Breast epithelium (tissue), 4 donors: Measurements from ENCODE around the gene MRPL33. TPM values are rescaled to one million over a fixed set of nuclear protein-coding genes. Genes with fewer than 3 reads are reported as not detected.
A peak's percentile ranks its signal among the peaks of the same experiment; 100 is the strongest.

ENCODE experiments used
- DNase-seq, 2 donors: peaks; one replicate each; pipeline ENCODE4 v3.0.0-alpha.2; 2019; ENCODE audit warnings: low spot score in 2 of 2
- H3K27ac ChIP-seq, 2 donors: fragments of 200-600 bp; sonication (generic) in 1 of 2; one replicate each; pipeline ENCODE4 v1.5.1; 2016 to 2019; ENCODE audit warnings: mild to moderate bottlenecking in 1 of 2
- H3K27me3 ChIP-seq, 2 donors: fragments of 200-600 bp; sonication (generic) in 1 of 2; one replicate each; pipeline versions ENCODE4 v1.5.1 to v1.6.0; 2017 to 2019; ENCODE audit warnings: control low read depth in 1 of 2, mild to moderate bottlenecking in 1 of 2
- H3K36me3 ChIP-seq: fragments of 200-600 bp; one replicate; pipeline ENCODE4 v1.5.1; 2019
- H3K4me1 ChIP-seq, 2 donors: fragments of 200-600 bp; sonication (generic); one replicate each; pipeline ENCODE4 v1.5.1; 2016 to 2019; ENCODE audit warnings: control low read depth in 1 of 2
- H3K4me3 ChIP-seq, 3 donors: fragments of 200-600 bp; sonication (generic); 1 replicate in 2 of 3; 2 replicates in 1 of 3; pipeline ENCODE4 v1.5.1; 2016 to 2019; ENCODE audit warnings: mild to moderate bottlenecking in 3 of 3, moderate library complexity in 2 of 3
- H3K9me3 ChIP-seq, 2 donors: fragments of 200-600 bp; sonication (generic) in 1 of 2; one replicate each; pipeline ENCODE4 v1.5.1; 2016 to 2019; ENCODE audit warnings: control low read depth in 1 of 2
- CTCF ChIP-seq, 3 donors: fragments of 450-650 bp; IDR thresholded peaks; one replicate each; pipeline ENCODE4 v1.5.1; 2016 to 2017; ENCODE audit warnings: antibody characterized with exemption in 3 of 3, mild to moderate bottlenecking in 3 of 3, moderate library complexity in 3 of 3
- POLR2A ChIP-seq: fragments of 450-650 bp; IDR thresholded peaks from one replicate; pipeline ENCODE4 v1.6.1; 2016; ENCODE audit warnings: antibody characterized with exemption, mild to moderate bottlenecking, moderate library complexity
- POLR2AphosphoS5 ChIP-seq, 3 donors: sonication (generic); formaldehyde crosslinking; IDR thresholded peaks; one replicate each; pipeline ENCODE4 v1.6.1; 2017; ENCODE audit warnings: antibody characterized with exemption in 3 of 3
- intact Hi-C: fragments of 100-400 bp; cut with DNase I; formaldehyde crosslinking; loops from one replicate; pipeline ENCODE4 v1.15.1; 2023; ENCODE audit warnings: low total_unique reads
- total RNA-seq, 3 donors: library from RNA; depleted of rRNA; stranded (reverse); fragments of >200 nt; gene quantifications; one replicate each; pipeline ENCODE4 v1.1.0, GENCODE V29; 2016

Gene MRPL33
- total RNA-seq, 3 donors from 2014 or later, result 88.2 to 93.3 (median 89.7) TPM

- no peak for DNase-seq
- TF ChIP-seq POLR2A (no peak), POLR2AphosphoS5 (IDR thresholded peaks at IDR 0.05) (no peak), CTCF (IDR thresholded peaks at IDR 0.05) (no peak)
- Histone ChIP-seq H3K27ac (peak overlapping the region; percentile 78 to 88), H3K9me3 (no peaks in the 10 kb centered on the region), H3K27me3 (no peaks in the 10 kb centered on the region), H3K4me1 (peaks cover 0 to 5% of the 10 kb centered on the region in 2 donors), H3K36me3 (no peaks in the 10 kb centered on the region), H3K4me3 (no peak overlapping the region)
- intact Hi-C loops, result no loop called here
Observed at GRCh38 chr2:27798486-27798885, 27.0 kb downstream of the MRPL33 start.

GRCh38 chr2:27798948-27799645 lies 27.6 kb downstream of the MRPL33 start:
- DNase-seq, result peak in 1 of 2 donors; percentile 89
- peaks cover 0 to 5% of the 10 kb centered on the region in 2 donors for H3K4me1 ChIP-seq
- H3K9me3 ChIP-seq, result no peaks in the 10 kb centered on the region
- TF ChIP-seq POLR2AphosphoS5 (IDR thresholded peaks at IDR 0.05) (peak in 2 of 3 donors; percentile 24 to 32), CTCF (IDR thresholded peaks at IDR 0.05) (no peak)
- no peaks in the 10 kb centered on the region for H3K36me3 ChIP-seq
- no peaks in the 10 kb centered on the region for H3K27me3 ChIP-seq
- H3K27ac ChIP-seq, result peak overlapping the region; percentile 78 to 88
- intact Hi-C loops, result no loop called here
- H3K4me3 ChIP-seq, result no peak overlapping the region

GRCh38 chr2:27799646-27800010 lies 28.1 kb downstream of the MRPL33 start:
- Histone ChIP-seq H3K4me3 (no peak overlapping the region), H3K36me3 (no peaks in the 10 kb centered on the region), H3K4me1 (peaks cover 0 to 5% of the 10 kb centered on the region in 2 donors), H3K9me3 (no peaks in the 10 kb centered on the region), H3K27ac (peak overlapping the region; percentile 78 to 88), H3K27me3 (no peaks in the 10 kb centered on the region)
- DNase-seq, result no peak
- no peak for TF ChIP-seq CTCF (IDR thresholded peaks at IDR 0.05)
- TF ChIP-seq POLR2A, result no peak
- TF ChIP-seq POLR2AphosphoS5 (IDR thresholded peaks at IDR 0.05), result no peak
- intact Hi-C loops, result no loop called here

- Histone ChIP-seq H3K36me3 (no peaks in the 10 kb centered on the region), H3K4me1 (peaks cover 0 to 5% of the 10 kb centered on the region in 2 donors)
Observed at GRCh38 chr2:27800856-27801255, 29.3 kb downstream of the MRPL33 start.

More at GRCh38 chr2:27800856-27801255, 29.3 kb downstream of the MRPL33 start:
- no peak for TF ChIP-seq CTCF (IDR thresholded peaks at IDR 0.05)
- no peak for TF ChIP-seq POLR2A
- no peak for TF ChIP-seq POLR2AphosphoS5 (IDR thresholded peaks at IDR 0.05)
- H3K4me3 ChIP-seq, result no peak overlapping the region
- no peak overlapping the region for H3K27ac ChIP-seq
- intact Hi-C loops, result no loop called here
- H3K27me3 ChIP-seq, result no peaks in the 10 kb centered on the region
- H3K9me3 ChIP-seq, result no peaks in the 10 kb centered on the region
- DNase-seq, result no peak
